Keratinocyte (primary cell): ENCODE results near the gene GRM4.

Experiments used
- EZH2 ChIP-seq: IDR thresholded peaks from one replicate; pipeline ENCODE4 v1.6.1; 2012; ENCODE audit warnings: inconsistent platforms, mild to moderate bottlenecking, low read length, moderate library complexity
- TF ChIP-seq, protein P1 (sequence below), 3 experiments: IDR thresholded peaks in 1 of 3; conservative IDR thresholded peaks in 1 of 3; optimal IDR thresholded peaks in 1 of 3; 2 replicates in 2 of 3; 3 replicates in 1 of 3; pipeline versions ENCODE3 to v1.5.1; 2011; ENCODE audit warnings: low read length in 3 of 3, mild to moderate bottlenecking in 3 of 3, moderate library complexity in 2 of 3, control low read depth in 1 of 3, inconsistent platforms in 1 of 3; ENCODE audit not compliant: insufficient read depth in 2 of 3; ENCODE audit errors: extremely low read depth in 1 of 3

DNA sequence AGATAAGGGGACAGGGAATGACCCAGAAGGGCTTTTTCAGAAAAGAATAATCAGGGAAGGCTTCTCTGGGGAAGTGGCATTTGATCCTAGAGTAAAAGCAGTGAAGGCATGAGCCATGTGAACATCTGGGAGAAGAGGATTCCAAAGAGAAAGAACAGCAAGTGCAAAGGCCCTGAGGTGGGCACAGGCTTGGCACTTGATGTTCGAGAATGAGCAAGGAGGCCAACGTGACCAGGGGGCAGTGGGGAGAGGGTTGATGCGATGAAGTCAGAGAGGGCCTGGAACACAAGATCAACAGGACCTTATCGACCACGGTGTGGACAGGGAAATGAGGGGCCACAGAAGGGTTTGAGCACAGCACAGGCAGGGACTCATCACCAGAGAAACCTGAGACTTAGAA lies 5.8 kb downstream of the GRM4 start:
- TF ChIP-seq, protein P1, sequence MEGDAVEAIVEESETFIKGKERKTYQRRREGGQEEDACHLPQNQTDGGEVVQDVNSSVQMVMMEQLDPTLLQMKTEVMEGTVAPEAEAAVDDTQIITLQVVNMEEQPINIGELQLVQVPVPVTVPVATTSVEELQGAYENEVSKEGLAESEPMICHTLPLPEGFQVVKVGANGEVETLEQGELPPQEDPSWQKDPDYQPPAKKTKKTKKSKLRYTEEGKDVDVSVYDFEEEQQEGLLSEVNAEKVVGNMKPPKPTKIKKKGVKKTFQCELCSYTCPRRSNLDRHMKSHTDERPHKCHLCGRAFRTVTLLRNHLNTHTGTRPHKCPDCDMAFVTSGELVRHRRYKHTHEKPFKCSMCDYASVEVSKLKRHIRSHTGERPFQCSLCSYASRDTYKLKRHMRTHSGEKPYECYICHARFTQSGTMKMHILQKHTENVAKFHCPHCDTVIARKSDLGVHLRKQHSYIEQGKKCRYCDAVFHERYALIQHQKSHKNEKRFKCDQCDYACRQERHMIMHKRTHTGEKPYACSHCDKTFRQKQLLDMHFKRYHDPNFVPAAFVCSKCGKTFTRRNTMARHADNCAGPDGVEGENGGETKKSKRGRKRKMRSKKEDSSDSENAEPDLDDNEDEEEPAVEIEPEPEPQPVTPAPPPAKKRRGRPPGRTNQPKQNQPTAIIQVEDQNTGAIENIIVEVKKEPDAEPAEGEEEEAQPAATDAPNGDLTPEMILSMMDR (optimal IDR thresholded peaks at IDR 0.05 in 1 of 3, IDR thresholded peaks at IDR 0.05 in 1 of 3, conservative IDR thresholded peaks at IDR 0.05 in 1 of 3; ENCODE audit: extremely low read depth in 1 of 3, insufficient read depth in 2 of 3, low read length in 3 of 3) = no peak
- TF ChIP-seq EZH2 = no peak
